Activated T-helper 2 cell treated with anti-CD3 and anti-CD28 coated beads, Interferon-gamma antibody, Interleukin-2, Interleukin-4, amounts not matched to agents 10 μg/mL and 5 μg/mL and 100 μg/mL, durations not matched to agents 14 hours and 24 hours and 36 hours (primary cell): ENCODE data around the gene TNFSF12. TPM values are rescaled to one million over a fixed set of nuclear protein-coding genes. Genes with fewer than 3 reads are reported as not detected.

Experiments used
- DNase-seq: peaks from one replicate; pipeline ENCODE4 v3.0.0; 2021; ENCODE audit warnings: low spot score
- H3K27ac Mint-ChIP-seq: one replicate; pipeline ENCODE4 v1.8.0; 2021; ENCODE audit warnings: mixed read lengths
- H3K27me3 Mint-ChIP-seq: one replicate; pipeline ENCODE4 v1.8.0; 2021; ENCODE audit warnings: low read depth, mixed read lengths
- H3K36me3 Mint-ChIP-seq: one replicate; pipeline ENCODE4 v1.8.0; 2021; ENCODE audit warnings: low read depth, mixed read lengths
- H3K4me1 Mint-ChIP-seq: one replicate; pipeline ENCODE4 v1.8.0; 2021; ENCODE audit warnings: low read depth, mixed read lengths
- H3K4me3 Mint-ChIP-seq: one replicate; pipeline ENCODE4 v1.8.0; 2021; ENCODE audit warnings: low read depth, mild to moderate bottlenecking, moderate library complexity, mixed read lengths
- H3K9me3 Mint-ChIP-seq: one replicate; pipeline ENCODE4 v1.8.0; 2021; ENCODE audit warnings: mixed read lengths
- intact Hi-C: fragments of 100-400 bp; cut with micrococcal nuclease; formaldehyde crosslinking; loops from one replicate; pipeline ENCODE4 v1.15.1; 2023
- total RNA-seq: library from RNA; stranded (reverse); gene quantifications from 2 replicates; pipeline ENCODE4 v1.2.3, GENCODE V29; 2022

TNFSF12 gene
- total RNA-seq, 1 donor from 2014 or later = 36.0 TPM

GRCh38 chr17:7552621-7553051 is 3.8 kb downstream of the TNFSF12 start:
- no peaks in the 10 kb centered on the region for H3K27me3 Mint-ChIP-seq
- H3K4me1 Mint-ChIP-seq = peaks cover 55% of the 10 kb centered on the region
- H3K36me3 Mint-ChIP-seq = peaks cover 27% of the 10 kb centered on the region
- DNase-seq = peak; percentile 58
- H3K4me3 Mint-ChIP-seq = peak overlapping the region; percentile 58
- H3K9me3 Mint-ChIP-seq = no peaks in the 10 kb centered on the region
- H3K27ac Mint-ChIP-seq = peak overlapping the region; percentile 77
- intact Hi-C loops = loop anchor here (1.0 kb wide), 1 partner anchor 9 kb away; the partner anchor contains the start of gene SENP3

GRCh38 chr17:7553356-7553755 is 4.5 kb downstream of the TNFSF12 start:
- H3K27me3 Mint-ChIP-seq = no peaks in the 10 kb centered on the region
- H3K4me3 Mint-ChIP-seq = peak overlapping the region; percentile 34
- H3K9me3 Mint-ChIP-seq = no peaks in the 10 kb centered on the region
- peak overlapping the region; percentile 77 for H3K27ac Mint-ChIP-seq
- H3K4me1 Mint-ChIP-seq = peaks cover 57% of the 10 kb centered on the region
- peaks cover 29% of the 10 kb centered on the region for H3K36me3 Mint-ChIP-seq
- no peak for DNase-seq
- intact Hi-C loops = no loop called here

- H3K4me3 Mint-ChIP-seq = no peak overlapping the region
- intact Hi-C loops = no loop called here
- peaks cover 51% of the 10 kb centered on the region for H3K4me1 Mint-ChIP-seq
- H3K27ac Mint-ChIP-seq = no peak overlapping the region
- no peaks in the 10 kb centered on the region for H3K27me3 Mint-ChIP-seq
- no peak for DNase-seq
- peaks cover 33% of the 10 kb centered on the region for H3K36me3 Mint-ChIP-seq
- no peaks in the 10 kb centered on the region for H3K9me3 Mint-ChIP-seq
These were observed 6.6 kb downstream of the TNFSF12 start for GRCh38 chr17:7555320-7555948.

GRCh38 chr17:7556627-7557026 is 7.8 kb downstream of the TNFSF12 start:
- intact Hi-C loops = no loop called here
- H3K36me3 Mint-ChIP-seq = peaks cover 28% of the 10 kb centered on the region
- DNase-seq = no peak
- H3K9me3 Mint-ChIP-seq = no peaks in the 10 kb centered on the region
- no peak overlapping the region for H3K27ac Mint-ChIP-seq
- H3K27me3 Mint-ChIP-seq = no peaks in the 10 kb centered on the region
- no peak overlapping the region for H3K4me3 Mint-ChIP-seq
- peaks cover 47% of the 10 kb centered on the region for H3K4me1 Mint-ChIP-seq

DNA sequence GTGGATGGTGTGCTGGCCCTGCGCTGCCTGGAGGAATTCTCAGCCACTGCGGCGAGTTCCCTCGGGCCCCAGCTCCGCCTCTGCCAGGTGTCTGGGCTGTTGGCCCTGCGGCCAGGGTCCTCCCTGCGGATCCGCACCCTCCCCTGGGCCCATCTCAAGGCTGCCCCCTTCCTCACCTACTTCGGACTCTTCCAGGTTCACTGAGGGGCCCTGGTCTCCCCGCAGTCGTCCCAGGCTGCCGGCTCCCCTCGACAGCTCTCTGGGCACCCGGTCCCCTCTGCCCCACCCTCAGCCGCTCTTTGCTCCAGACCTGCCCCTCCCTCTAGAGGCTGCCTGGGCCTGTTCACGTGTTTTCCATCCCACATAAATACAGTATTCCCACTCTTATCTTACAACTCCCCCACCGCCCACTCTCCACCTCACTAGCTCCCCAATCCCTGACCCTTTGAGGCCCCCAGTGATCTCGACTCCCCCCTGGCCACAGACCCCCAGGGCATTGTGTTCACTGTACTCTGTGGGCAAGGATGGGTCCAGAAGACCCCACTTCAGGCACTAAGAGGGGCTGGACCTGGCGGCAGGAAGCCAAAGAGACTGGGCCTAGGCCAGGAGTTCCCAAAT is 8.4 kb downstream of the TNFSF12 start:
- no peak overlapping the region for H3K4me3 Mint-ChIP-seq
- no peak overlapping the region for H3K27ac Mint-ChIP-seq

GRCh38 chr17:7557775-7558543 is 9.1 kb downstream of the TNFSF12 start:
- Mint-ChIP-seq H3K4me3 (no peak overlapping the region), H3K27ac (no peak overlapping the region)

More for the DNA sequence above, 8.4 kb downstream of the TNFSF12 start:
- Mint-ChIP-seq H3K9me3 (no peaks in the 10 kb centered on the region), H3K27me3 (no peaks in the 10 kb centered on the region), H3K36me3 (peaks cover 28% of the 10 kb centered on the region), H3K4me1 (peaks cover 43% of the 10 kb centered on the region)
- intact Hi-C loops = no loop called here
- no peak for DNase-seq

DNA sequence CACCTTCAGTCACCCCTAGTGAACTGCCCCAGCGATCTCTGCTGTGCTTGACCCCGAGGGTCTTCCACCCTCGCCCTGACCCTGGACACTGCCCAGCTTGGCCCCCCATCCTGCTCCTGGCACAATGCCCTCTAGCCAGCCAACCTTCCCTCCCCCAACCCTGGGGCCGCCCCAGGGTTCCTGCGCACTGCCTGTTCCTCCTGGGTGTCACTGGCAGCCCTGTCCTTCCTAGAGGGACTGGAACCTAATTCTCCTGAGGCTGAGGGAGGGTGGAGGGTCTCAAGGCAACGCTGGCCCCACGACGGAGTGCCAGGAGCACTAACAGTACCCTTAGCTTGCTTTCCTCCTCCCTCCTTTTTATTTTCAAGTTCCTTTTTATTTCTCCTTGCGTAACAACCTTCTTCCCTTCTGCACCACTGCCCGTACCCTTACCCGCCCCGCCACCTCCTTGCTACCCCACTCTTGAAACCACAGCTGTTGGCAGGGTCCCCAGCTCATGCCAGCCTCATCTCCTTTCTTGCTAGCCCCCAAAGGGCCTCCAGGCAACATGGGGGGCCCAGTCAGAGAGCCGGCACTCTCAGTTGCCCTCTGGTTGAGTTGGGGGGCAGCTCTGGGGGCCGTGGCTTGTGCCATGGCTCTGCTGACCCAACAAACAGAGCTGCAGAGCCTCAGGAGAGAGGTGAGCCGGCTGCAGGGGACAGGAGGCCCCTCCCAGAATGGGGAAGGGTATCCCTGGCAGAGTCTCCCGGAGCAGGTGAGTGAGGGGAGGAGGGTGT is 9.9 kb downstream of the TNFSF12 start, which contains the start of gene TNFSF13:
Gene TNFSF13 (plus strand): TSS at position 207 of the 776 bp plus-strand sequence. CDS start 290 bp downstream, at position 497.
- no peak for DNase-seq
- no peak within 1 kb of the TSS for H3K4me3 Mint-ChIP-seq
- intact Hi-C loops = no loop called here
- peaks cover 38% of the 10 kb centered on the region for H3K4me1 Mint-ChIP-seq
- H3K36me3 Mint-ChIP-seq = peaks cover 28% of the 10 kb centered on the region
- no peaks in the 10 kb centered on the region for H3K27me3 Mint-ChIP-seq
- H3K9me3 Mint-ChIP-seq = no peaks in the 10 kb centered on the region
- H3K27ac Mint-ChIP-seq = no peak within 1 kb of the TSS

More at GRCh38 chr17:7557775-7558543, 9.1 kb downstream of the TNFSF12 start:
- peaks cover 43% of the 10 kb centered on the region for H3K4me1 Mint-ChIP-seq
- H3K27me3 Mint-ChIP-seq = no peaks in the 10 kb centered on the region
- H3K9me3 Mint-ChIP-seq = no peaks in the 10 kb centered on the region
- peaks cover 31% of the 10 kb centered on the region for H3K36me3 Mint-ChIP-seq
- DNase-seq = no peak
- intact Hi-C loops = no loop called here

DNA sequence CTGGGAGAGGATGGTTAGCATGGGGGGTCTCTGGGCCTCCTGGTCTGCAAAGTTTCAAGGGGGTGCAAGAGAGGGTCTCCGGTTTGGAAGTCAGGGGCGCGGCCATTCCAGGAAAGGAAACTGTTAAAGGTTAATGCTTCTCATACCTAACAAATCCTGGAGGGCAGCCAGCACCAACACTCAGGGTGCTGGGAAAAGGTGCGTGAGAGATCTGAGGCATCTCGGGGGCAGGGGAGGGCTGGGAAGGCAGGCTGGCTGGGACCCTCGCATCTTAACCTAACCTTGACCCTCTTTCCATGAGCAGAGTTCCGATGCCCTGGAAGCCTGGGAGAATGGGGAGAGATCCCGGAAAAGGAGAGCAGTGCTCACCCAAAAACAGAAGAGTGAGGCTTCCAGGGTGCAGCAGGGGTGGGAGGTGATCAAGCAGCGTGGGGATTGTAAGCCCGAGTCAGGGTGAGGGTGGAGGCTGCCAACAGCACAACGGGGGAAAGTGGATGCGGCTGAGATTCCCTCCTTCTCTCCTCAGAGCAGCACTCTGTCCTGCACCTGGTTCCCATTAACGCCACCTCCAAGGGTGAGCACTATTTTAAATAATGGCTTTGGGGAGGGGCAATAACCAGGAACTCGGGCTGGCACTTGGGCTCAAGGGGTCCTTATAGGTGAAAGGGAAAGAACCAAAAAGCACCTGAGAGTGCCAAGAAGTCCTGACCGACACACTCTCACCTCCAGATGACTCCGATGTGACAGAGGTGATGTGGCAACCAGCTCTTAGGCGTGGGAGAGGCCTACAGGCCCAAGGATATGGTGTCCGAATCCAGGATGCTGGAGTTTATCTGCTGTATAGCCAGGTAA is 10.7 kb downstream of the TNFSF12 start:
- DNase-seq = no peak
- H3K4me3 Mint-ChIP-seq = no peak overlapping the region
- H3K9me3 Mint-ChIP-seq = no peaks in the 10 kb centered on the region
- H3K4me1 Mint-ChIP-seq = peaks cover 38% of the 10 kb centered on the region
- no peaks in the 10 kb centered on the region for H3K27me3 Mint-ChIP-seq
- intact Hi-C loops = loop anchor here (2.0 to 5.0 kb wide), 2 partner anchors 37 to 122 kb away; partner anchors contain the start of genes FGF11 and TMEM102
- H3K36me3 Mint-ChIP-seq = peaks cover 33% of the 10 kb centered on the region
- H3K27ac Mint-ChIP-seq = no peak overlapping the region

GRCh38 chr17:7560172-7561027 is 11.5 kb downstream of the TNFSF12 start:
- no peaks in the 10 kb centered on the region for H3K27me3 Mint-ChIP-seq
- H3K36me3 Mint-ChIP-seq = peaks cover 41% of the 10 kb centered on the region
- H3K4me1 Mint-ChIP-seq = peaks cover 37% of the 10 kb centered on the region
- no peaks in the 10 kb centered on the region for H3K9me3 Mint-ChIP-seq
- DNase-seq = peak; percentile 59
- intact Hi-C loops = loop anchor here (1.0 to 5.0 kb wide), 8 partner anchors 8 to 204 kb away; partner anchors contain the start of genes FGF11, POLR2A and TMEM102
- peak overlapping the region; percentile 90 for H3K27ac Mint-ChIP-seq
- peak overlapping the region; percentile 92 for H3K4me3 Mint-ChIP-seq

DNA sequence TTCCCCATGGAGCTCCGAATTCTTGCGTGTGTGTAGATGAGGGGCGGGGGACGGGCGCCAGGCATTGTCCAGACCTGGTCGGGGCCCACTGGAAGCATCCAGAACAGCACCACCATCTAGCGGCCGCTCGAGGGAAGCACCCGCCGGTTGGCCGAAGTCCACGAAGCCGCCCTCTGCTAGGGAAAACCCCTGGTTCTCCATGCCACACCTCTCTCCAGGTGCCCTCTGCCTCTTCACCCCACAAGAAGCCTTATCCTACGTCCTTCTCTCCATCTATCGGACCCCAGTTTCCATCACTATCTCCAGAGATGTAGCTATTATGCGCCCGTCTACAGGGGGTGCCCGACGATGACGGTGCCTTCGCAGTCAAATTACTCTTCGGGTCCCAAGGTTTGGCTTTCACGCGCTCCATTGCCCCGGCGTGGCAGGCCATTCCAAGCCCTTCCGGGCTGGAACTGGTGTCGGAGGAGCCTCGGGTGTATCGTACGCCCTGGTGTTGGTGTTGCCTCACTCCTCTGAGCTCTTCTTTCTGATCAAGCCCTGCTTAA is 12.2 kb downstream of the TNFSF12 start:
- Mint-ChIP-seq H3K4me3 (peak overlapping the region; percentile 92), H3K27ac (peak overlapping the region; percentile 90), H3K27me3 (no peaks in the 10 kb centered on the region), H3K36me3 (peaks cover 44% of the 10 kb centered on the region), H3K9me3 (no peaks in the 10 kb centered on the region), H3K4me1 (peaks cover 34% of the 10 kb centered on the region)
- intact Hi-C loops = loop anchor here (1.0 to 5.0 kb wide), 8 partner anchors 9 to 205 kb away; partner anchors contain the start of genes FGF11, POLR2A and TMEM102
- DNase-seq = peak; percentile 82
